Activated naive CD8-positive, alpha-beta T cell (primary cell): ENCODE data around the gene MT1B.
A peak's percentile ranks its signal among the peaks of the same experiment; 100 is the strongest.

Source experiments
- H3K27ac Mint-ChIP-seq: one replicate; pipeline ENCODE4 v1.8.0; 2021; ENCODE audit warnings: mixed read lengths
- H3K27me3 Mint-ChIP-seq: one replicate; pipeline ENCODE4 v1.8.0; 2021; ENCODE audit warnings: mixed read lengths
- H3K36me3 Mint-ChIP-seq: one replicate; pipeline ENCODE4 v1.8.0; 2021; ENCODE audit warnings: mixed read lengths
- H3K4me1 Mint-ChIP-seq: one replicate; pipeline ENCODE4 v1.8.0; 2021; ENCODE audit warnings: low read depth, mixed read lengths
- H3K4me3 Mint-ChIP-seq: one replicate; pipeline ENCODE4 v1.8.0; 2021; ENCODE audit warnings: mild to moderate bottlenecking, mixed read lengths
- H3K9me3 Mint-ChIP-seq: one replicate; pipeline ENCODE4 v1.8.0; 2021; ENCODE audit warnings: low read depth, mixed read lengths

The MT1B gene

DNA sequence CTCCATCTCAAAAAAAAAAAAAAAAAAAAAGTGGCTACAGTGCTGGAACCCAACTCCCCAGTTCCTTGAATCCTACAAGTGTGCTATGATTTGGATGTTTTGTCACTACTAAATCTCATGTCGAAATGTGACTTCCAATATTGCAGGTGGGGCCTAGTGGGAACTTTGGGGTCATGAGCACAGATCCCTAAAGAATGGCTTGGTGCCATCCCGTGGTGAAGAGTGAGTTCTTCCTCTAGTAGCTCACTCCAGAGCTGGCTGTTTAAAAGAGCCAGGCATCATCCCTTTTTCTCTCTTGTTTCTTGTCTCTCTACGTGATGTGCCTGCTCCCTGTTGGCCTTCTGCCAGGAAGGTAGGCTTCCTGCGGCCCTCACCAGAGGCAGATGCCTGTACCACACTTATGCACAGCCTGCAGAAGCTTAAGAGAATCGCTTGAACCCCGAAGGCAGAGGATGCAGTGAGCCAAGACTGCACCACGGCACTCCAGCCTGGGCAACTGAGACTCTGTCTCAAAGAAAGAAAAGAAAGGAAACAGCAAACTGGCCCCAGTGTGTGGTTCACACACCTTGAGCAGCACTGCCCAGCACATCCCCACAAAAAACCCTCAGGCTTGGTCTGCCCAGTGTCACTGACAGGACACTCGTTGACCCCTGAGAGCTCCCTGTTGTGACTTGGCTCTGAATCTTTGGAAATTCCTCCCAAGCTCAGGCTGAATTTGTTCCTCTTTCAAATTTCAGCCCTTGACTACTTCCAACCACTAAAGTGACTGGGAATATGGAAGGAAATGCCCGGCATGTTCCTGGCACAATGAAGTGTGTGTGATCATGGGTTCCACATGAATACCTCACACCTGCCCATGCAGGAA is 23.0 kb upstream of the MT1B start:
- H3K36me3 Mint-ChIP-seq: no peaks in the 10 kb centered on the region
- no peaks in the 10 kb centered on the region for H3K9me3 Mint-ChIP-seq
- H3K4me1 Mint-ChIP-seq: peaks cover 27% of the 10 kb centered on the region
- H3K27ac Mint-ChIP-seq: no peak overlapping the region
- peaks cover 20% of the 10 kb centered on the region for H3K27me3 Mint-ChIP-seq
- peak overlapping the region; percentile 32 for H3K4me3 Mint-ChIP-seq

DNA sequence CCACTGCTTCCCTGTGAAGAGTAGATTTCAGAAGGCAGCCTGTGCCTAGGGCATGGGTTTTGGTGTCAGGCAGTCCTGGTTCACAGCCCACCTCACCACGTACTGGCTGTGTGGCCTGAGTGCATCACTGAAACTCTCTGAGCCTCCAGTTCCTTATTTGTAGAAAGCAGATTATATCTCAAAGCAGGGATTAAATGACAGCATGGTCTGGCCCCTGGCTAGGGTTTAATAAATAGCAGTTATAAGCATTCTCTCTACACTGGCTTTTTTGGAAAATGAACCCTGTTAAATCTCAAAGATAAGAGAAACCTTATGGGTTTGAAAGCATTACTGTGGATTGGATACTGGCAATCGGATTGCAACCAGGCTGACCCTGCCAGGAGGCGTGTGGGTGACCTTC is 22.2 kb upstream of the MT1B start:
- Mint-ChIP-seq H3K36me3 (no peaks in the 10 kb centered on the region), H3K4me3 (no peak overlapping the region), H3K27me3 (peaks cover 26% of the 10 kb centered on the region), H3K9me3 (no peaks in the 10 kb centered on the region), H3K4me1 (peaks cover 24% of the 10 kb centered on the region), H3K27ac (no peak overlapping the region)

DNA sequence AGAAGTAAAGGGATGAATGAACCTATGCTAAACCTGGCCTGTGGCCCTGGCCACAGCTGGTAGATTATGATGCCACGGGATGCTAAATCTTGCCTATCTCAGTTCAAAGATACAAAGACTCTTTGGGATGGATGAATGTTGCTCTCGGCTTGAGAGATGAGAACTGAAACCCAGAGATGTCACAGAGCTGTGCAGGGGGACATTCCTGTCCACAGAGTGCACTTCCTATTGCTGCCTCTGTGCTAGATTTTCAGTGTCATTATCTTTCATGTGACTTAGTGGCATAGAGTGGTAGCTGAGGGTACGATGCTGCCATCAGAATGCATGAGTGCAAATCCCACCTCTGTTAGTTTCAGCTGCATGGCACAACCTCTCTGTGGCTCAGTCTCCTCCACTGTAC is 21.6 kb upstream of the MT1B start:
- Mint-ChIP-seq H3K36me3 (no peaks in the 10 kb centered on the region), H3K27me3 (peaks cover 32% of the 10 kb centered on the region), H3K4me1 (peaks cover 26% of the 10 kb centered on the region), H3K9me3 (no peaks in the 10 kb centered on the region), H3K27ac (no peak overlapping the region), H3K4me3 (no peak overlapping the region)

DNA sequence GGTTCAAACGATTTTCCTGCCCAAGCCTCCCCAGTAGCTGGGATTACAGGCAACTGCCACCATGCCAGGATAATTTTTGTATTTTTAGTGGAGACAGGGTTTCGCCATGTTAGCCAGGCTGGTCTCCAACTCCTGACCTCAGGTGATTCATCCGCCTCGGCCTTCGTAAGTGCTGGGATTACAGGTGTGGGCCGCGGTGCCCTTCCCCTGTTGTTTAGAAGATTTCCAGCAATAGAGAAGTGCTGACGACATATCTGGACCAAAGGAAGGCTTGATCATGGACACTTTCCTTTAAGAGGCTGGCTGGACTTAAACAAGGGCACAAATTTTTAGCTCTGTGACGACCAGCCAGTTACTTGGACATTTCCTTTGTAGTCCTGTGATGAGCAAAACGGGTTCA is 20.5 kb upstream of the MT1B start:
- peak overlapping the region; percentile 83 for H3K4me3 Mint-ChIP-seq
- no peaks in the 10 kb centered on the region for H3K9me3 Mint-ChIP-seq
- no peak overlapping the region for H3K27ac Mint-ChIP-seq
- H3K27me3 Mint-ChIP-seq: peaks cover 36% of the 10 kb centered on the region
- peaks cover 25% of the 10 kb centered on the region for H3K4me1 Mint-ChIP-seq
- no peaks in the 10 kb centered on the region for H3K36me3 Mint-ChIP-seq

DNA sequence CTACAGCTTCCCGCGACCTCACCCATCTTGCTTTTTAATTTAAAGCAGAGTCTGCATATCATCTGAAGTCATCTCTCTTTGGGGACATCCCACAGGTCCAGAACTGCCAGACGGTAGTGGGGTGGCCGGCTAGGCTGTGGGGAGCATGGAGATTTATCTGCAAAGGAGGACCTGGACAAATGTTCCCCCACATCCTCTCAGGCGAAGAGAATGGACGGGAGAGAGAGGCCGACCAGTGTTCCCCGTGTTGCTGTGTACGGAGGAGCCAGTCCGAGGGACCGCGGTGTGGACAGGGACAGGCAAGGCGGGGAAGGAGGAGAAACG is 19.9 kb upstream of the MT1B start:
- Mint-ChIP-seq H3K36me3 (no peaks in the 10 kb centered on the region), H3K27ac (no peak overlapping the region), H3K4me1 (peaks cover 26% of the 10 kb centered on the region), H3K4me3 (peak overlapping the region; percentile 83), H3K27me3 (peaks cover 40% of the 10 kb centered on the region), H3K9me3 (no peaks in the 10 kb centered on the region)

DNA sequence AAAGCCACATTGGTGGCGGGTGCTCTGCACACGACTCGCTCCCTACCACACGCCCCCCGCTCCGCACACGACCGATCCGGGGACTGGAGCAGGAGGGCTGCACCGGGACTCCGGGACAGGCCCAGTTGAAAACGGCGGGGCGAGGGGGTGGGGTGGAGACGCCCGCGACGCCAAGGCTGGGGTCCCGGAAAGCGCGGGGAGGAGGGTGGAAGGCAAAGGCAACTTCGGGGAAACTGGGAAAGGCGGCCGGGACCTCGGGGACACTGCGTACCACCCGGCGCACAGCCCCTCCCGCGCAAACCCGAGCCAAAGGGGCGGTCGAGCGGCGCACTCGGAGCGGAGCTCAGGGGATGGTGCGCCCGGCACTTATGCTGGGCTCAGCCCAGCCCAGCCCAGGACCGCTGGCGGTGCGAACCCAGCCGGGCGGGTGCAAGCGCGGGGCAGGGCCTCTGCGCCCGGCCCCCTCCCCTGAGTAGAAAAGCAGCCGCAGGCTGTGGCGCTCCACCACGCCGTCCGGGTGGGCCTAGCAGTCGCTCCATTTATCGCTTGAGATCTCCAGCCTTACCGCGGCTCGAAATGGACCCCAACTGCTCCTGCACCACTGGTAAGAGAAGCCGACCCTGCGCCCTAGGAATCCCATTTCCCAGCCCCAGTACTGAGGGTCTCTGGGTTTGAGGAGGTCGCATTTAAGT is 19.4 kb upstream of the MT1B start, which contains the start of gene MT1M:
TSS of gene MT1M (plus strand) at position 504 of the 692 bp plus-strand sequence. CDS start at position 577, 73 bp downstream.
- no peaks in the 10 kb centered on the region for H3K9me3 Mint-ChIP-seq
- H3K27me3 Mint-ChIP-seq: peaks cover 42% of the 10 kb centered on the region
- H3K36me3 Mint-ChIP-seq: no peaks in the 10 kb centered on the region
- H3K4me3 Mint-ChIP-seq: peak within 1 kb of the TSS; percentile 83
- H3K27ac Mint-ChIP-seq: no peak within 1 kb of the TSS
- H3K4me1 Mint-ChIP-seq: peaks cover 25% of the 10 kb centered on the region

DNA sequence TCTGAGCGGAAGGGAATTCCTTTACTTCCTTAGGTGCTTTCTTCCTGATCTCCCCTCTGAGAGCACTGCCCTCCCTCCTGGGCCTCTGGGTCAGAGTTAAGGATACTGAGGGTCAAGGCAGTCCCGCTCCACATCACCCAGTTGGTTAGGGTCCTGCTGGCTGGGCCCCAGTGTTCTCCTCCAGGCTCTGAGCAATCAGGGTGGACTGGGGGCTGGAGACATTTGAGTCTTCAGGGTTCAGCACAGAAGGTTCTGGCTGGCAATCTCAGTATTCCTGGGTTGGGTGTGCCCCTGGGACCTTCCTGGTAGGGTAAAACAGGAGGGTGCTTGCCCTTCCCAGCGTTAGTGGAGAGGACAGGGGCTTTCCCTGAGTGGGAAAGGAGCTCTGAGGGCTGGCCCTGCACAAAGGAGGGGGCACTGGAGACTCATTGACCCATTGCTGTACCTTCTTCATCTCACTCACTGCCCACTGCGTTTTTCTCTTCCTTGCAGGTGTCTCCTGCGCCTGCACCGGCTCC is 18.8 kb upstream of the MT1B start:
- Mint-ChIP-seq H3K36me3 (no peaks in the 10 kb centered on the region), H3K4me1 (peaks cover 30% of the 10 kb centered on the region), H3K4me3 (peak overlapping the region; percentile 68), H3K9me3 (no peaks in the 10 kb centered on the region), H3K27me3 (peaks cover 46% of the 10 kb centered on the region), H3K27ac (no peak overlapping the region)

DNA sequence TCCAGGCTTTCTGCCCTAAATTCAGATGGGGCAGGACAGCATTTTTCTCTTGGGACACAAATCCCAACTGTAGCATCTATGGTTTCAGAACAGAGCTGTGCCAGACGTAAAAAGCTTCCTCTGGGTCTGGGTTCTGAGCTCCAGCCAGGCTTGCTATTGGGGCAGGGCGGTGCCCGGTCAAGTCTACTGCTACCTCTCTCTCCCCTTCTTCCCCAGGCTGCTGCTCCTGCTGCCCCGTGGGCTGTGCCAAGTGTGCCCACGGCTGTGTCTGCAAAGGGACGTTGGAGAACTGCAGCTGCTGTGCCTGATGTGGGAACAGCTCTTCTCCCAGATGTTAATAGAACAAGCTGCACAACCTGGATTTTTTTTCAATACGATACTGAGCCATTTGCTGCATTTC is 18.2 kb upstream of the MT1B start:
- peaks cover 33% of the 10 kb centered on the region for H3K4me1 Mint-ChIP-seq
- no peak overlapping the region for H3K27ac Mint-ChIP-seq
- no peaks in the 10 kb centered on the region for H3K36me3 Mint-ChIP-seq
- H3K4me3 Mint-ChIP-seq: no peak overlapping the region
- no peaks in the 10 kb centered on the region for H3K9me3 Mint-ChIP-seq
- H3K27me3 Mint-ChIP-seq: peaks cover 47% of the 10 kb centered on the region

DNA sequence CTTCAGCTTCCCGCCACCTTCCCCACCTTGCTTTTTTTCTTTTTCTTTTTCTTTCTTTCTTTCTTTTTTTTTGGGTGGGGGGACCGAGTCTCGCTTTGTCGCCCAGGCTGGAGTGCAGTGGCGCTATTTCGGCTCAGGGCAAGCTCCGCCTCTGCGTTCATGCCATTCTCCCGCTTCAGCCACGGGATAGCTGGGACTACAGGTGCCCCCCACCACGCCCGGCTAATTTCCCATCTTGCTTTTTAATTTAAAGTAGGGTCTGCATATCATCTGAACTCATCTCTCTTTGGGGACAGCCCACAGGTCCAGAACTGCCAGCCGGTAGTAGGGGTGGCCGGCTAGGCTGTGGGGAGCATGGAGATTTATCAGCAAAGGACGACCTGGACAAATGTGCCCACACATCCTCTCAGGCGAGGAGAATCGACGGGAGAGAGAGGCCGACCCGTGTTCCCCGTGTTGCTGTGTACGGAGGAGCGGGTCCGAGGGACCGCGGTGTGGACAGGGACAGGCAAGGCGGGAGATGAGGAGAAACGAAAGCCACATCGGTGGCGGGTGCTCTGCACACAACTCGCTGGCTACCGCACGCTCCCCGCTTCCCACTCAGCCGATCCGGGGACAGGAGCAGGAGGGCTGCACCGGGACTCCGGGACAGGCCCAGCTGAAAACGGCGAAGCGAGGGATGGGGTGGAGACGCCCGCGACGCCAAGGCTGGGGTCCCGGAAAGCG is 16.8 kb upstream of the MT1B start:
- H3K27ac Mint-ChIP-seq: peak overlapping the region; percentile 16
- H3K4me3 Mint-ChIP-seq: peak overlapping the region; percentile 84

DNA sequence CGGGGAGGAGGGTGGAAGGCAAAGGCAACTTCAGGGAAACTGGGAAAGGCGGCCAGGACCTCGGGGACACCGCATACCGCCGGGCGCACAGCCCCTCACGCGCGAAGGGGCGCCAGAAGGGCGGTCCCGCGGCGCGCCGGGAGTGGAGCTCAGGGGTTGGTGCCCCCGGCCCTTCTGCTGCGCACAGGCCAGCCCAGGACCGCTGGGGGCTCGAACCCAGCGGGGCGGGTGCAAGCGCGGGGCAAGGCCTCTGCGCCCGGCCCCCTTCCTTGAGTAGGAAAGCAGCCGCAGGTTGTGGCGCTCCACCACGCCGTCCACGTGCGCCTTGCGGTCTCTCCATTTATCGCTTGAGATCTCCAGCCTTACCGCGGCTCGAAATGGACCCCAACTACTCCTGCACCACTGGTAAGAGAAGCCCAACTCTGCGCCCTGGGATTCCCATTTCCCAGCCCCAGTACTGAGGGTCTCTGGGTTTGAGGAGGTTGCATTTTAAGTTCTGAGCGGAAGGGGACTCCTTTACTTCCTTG is 16.2 kb upstream of the MT1B start:
- peaks cover 55% of the 10 kb centered on the region for H3K27me3 Mint-ChIP-seq
- peaks cover 35% of the 10 kb centered on the region for H3K4me1 Mint-ChIP-seq
- H3K36me3 Mint-ChIP-seq: no peaks in the 10 kb centered on the region
- H3K27ac Mint-ChIP-seq: no peak overlapping the region
- H3K9me3 Mint-ChIP-seq: no peaks in the 10 kb centered on the region
- peak overlapping the region; percentile 84 for H3K4me3 Mint-ChIP-seq

More for the DNA sequence above, 16.8 kb upstream of the MT1B start:
- no peaks in the 10 kb centered on the region for H3K36me3 Mint-ChIP-seq
- peaks cover 35% of the 10 kb centered on the region for H3K4me1 Mint-ChIP-seq
- H3K9me3 Mint-ChIP-seq: no peaks in the 10 kb centered on the region
- H3K27me3 Mint-ChIP-seq: peaks cover 51% of the 10 kb centered on the region

DNA sequence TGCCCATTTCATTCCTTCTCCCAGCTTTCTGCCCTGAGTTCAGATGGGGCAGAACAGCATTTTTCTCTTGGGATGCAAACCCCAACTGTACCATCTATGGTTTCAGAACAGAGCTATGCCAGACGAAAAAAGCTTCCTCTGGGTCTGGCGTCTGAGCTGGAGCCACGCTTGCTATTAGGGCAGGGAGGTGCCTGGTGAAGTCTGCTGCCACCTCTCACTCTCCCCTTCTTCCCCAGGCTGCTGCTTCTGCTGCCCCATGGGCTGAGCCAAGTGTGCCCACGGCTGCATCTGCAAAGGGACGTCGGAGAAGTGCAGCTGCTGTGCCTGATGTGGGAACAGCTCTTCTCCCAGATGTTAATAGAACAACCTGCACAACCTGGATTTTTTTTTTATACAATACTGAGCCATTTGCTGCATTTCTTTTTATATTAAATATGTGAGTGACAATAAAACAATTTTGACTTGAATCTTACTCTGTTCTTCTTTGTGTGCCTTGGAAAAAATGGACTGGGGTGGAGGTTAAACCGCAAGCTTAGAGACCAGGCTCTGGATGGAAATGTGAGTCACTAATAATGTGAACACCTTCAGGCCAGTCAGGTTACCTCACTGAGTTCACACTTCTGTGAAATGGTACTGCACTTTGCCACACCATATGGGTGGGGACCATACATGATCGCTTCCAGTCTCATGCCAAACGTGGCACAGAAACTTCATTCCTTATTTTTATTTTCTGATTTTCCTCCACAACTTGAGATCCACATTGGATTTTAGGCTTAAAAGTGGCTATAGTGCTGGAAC is 14.9 kb upstream of the MT1B start:
- no peak overlapping the region for H3K27ac Mint-ChIP-seq
- H3K9me3 Mint-ChIP-seq: no peaks in the 10 kb centered on the region
- H3K4me3 Mint-ChIP-seq: peak overlapping the region; percentile 74
- H3K4me1 Mint-ChIP-seq: peaks cover 30% of the 10 kb centered on the region
- H3K36me3 Mint-ChIP-seq: no peaks in the 10 kb centered on the region
- H3K27me3 Mint-ChIP-seq: peaks cover 45% of the 10 kb centered on the region

DNA sequence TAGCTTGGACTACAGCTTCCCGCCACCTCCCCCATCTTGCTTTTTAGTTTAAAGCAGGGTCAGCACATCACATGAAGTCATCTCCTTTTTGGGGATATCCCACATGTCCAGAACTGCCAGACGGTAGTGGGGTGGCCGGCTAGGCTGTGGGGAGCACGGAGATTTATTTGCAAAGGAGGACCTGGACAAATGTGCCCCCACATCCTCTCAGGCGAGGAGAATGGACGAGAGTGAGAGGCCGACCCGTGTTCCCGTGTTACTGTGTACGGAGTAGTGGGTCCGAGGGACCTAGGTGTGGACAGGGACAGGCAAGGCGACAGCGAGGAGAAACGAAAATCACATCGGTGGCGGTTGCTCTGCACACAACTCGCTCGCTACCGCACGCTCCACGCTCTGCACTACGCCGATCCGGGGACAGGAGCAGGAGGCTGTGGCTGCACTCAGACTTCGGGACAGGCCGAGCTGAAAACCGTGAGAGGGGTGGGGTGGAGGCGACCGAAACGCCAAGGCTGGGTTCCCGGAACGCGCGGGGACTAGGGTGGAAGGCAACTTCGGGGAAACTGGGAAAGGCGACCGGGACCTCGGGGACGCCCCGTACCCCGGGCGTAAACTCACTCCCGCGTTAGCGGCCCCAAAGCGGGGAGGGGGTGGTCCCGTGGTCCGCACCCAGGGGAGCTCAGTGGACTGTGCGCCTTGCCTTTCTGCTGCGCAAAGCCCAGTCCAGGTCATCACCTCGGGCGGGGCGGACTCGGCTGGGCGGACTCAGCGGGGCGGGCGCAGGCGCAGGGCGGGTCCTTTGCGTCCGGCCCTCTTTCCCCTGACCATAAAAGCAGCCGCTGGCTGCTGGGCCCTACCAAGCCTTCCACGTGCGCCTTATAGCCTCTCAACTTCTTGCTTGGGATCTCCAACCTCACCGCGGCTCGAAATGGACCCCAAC is 13.6 kb upstream of the MT1B start, which contains the start of gene MT1A:
TSS of gene MT1A (plus strand) at position 853 of the 937 bp plus-strand sequence. CDS start at position 926, 73 bp downstream.
- H3K9me3 Mint-ChIP-seq: no peaks in the 10 kb centered on the region
- H3K27ac Mint-ChIP-seq: no peak within 1 kb of the TSS
- H3K4me3 Mint-ChIP-seq: peak within 1 kb of the TSS; percentile 68
- H3K4me1 Mint-ChIP-seq: peaks cover 34% of the 10 kb centered on the region
- H3K27me3 Mint-ChIP-seq: peaks cover 41% of the 10 kb centered on the region
- no peaks in the 10 kb centered on the region for H3K36me3 Mint-ChIP-seq

DNA sequence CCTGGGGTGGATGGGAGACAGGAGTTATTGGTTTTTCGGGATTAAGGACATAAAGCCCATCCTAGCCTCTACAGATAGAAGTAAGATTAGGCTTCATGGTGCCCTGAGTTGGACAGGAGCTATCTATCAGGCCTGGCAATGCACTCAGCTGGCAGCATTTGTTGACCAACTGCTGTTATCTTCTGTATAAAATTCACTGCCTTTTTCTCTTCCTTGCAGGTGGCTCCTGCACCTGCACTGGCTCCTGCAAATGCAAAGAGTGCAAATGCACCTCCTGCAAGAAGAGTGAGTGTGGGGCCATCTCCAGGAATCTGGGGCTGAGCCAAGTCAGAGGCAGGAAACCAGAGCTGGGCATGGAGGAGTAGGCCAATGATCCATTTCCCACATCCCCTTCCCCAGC is 12.6 kb upstream of the MT1B start:
- peaks cover 41% of the 10 kb centered on the region for H3K4me1 Mint-ChIP-seq

More for the DNA sequence above, 12.6 kb upstream of the MT1B start:
- Mint-ChIP-seq H3K9me3 (no peaks in the 10 kb centered on the region), H3K27me3 (peaks cover 33% of the 10 kb centered on the region), H3K4me3 (no peak overlapping the region), H3K36me3 (no peaks in the 10 kb centered on the region), H3K27ac (no peak overlapping the region)
